NCI-H774 (cell line): Measurements from ENCODE around the gene RPS21.

ENCODE experiments used
- DNase-seq: peaks from one replicate; lab custom pipeline; 2025; lab: John Stamatoyannopoulos, UW

RPS21 gene

DNA sequence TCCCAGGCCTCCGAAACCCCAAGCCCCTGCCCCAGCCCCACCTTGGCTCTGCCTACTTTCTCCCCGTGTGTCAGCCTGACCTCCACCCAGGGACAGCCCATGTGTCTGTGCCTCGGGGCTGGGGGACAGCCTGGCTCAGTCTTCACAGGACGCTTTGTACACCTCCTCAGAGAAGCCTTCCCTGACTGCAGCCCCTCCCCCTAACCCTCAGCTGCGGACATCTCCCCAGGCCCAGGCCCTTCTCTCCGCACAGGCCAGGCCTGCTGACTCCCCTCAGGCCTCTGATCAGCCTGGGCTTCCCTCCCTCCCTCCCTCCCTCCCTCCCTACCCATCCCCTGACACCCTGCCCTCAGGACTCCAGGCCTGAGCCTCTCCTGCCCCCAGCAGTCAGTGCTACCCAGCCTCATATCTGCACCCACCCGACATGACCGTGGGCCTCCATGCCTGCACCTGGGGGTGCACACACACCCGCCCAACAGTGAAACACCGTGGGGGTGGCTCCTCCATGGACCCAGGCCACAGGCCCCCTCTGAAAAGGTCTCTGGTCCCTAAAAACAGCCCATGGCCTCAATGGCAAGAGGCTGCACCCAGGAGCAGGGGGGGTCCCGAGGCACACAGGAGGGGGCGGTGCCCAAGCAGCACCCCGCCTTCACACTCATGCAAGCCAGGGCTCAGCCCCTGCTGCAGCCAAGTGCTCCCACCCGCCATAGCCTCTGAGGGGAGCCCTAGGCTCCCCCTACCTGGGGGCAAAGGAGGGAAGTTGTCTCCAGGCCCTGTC is 32.7 kb upstream of the RPS21 start:
- no peak for DNase-seq

DNA sequence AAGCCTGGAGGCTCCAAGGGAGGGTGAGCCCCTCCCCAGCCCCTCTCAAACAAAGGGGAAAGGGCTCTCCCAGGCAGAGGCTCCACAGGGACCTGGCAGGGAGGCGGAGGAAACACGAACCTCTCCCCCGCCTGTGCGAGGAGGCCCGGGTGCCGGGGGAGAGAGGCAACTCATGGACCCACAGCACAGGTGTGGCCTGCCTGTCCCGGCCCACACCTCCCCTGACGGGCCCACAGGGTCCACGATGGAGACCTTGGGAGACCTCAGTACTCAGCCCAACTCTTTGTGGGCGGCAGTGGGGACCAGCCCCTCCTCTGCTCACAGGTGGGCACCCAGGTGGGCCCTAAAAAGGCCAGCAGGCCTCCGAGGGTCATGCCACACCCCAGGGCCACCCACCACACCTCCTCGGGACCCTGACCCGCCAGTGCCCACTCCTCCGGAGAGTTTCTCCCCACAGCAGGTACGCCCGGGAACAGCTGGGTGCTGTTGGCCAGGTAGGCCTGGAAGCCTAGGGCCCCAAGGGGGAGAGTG is 32.0 kb upstream of the RPS21 start:
- DNase-seq = no peak

DNA sequence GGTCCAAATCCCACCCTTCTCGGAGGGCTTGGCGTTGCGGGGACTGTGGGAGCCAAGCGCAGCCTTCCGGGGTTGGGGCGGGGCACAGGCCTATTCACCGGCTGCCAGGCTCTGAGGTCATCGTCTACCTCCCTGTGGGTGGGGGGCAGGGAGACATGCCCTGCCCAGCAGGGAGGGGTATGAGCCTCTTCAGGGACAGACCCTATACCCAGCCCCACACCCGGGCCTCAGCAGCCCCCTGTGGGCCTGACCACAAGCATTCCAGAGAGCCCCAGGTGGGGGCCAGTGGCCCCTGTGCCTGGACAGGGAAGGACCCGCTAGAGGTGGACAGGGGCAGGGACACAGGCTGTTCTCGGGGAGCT is 31.4 kb upstream of the RPS21 start:
- DNase-seq = no peak

DNA sequence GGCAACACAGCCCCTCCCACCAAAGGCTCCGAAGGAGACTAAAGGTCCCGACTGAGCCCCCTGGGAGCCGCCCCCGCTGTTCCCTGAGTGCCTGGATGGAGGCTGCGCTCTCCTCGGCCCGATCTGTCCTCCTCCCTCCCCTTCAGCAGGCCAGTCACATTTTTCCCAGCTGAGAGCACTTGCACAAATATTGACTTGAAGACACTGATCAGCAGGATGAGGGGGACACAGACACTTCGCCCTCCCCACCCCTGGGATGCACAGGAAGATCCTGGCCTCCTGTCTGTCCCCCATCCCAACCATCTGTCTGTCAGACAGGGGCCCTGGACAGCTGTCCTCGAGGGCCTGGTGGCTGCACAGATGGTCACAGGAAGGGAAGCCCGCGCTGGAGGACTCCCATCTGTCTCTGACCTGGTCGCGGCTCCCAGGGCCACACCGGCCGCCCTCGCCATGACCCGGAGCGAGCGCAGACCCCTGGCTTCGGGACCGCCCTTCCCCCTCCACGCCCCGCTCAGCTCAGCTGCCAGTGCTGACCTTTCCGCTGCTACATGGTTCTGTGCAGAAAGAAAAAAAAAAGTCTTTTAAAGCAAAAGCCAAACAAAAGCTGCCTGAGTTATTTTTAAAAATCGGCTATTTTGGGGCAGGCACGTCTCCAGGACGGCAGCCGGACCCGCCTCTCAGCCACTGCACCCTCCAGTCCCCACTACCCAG is 30.9 kb upstream of the RPS21 start:
- no peak for DNase-seq

DNA sequence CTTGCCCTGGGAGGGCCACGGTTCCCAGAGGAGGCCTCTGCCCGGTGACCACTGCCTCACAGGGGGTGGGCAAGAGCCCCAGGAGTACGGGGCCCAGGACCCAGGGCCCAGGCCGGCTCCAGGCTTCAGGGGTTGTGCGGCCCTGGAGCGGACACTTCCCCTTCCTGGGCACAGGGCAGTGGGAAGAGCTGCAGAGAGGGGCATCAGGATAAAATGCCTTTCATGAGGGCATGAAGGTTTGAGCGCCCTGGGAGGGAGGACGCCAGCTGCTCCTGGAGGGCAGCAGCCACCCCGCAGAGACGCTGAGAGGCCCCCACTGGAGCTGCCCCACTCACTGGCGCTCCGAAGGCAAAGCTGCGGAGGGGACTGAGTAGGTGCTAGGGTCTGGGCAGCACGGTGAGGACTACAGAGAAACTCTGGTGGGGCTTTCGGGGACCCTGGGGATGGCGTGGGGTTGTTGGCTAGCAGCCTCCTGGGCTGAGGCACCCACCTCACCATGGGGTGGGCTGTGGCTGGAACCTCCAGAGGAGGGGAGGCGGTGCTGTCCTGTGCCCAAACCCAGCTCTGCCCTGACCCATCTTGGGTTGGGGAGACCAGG is 30.2 kb upstream of the RPS21 start:
- no peak for DNase-seq

DNA sequence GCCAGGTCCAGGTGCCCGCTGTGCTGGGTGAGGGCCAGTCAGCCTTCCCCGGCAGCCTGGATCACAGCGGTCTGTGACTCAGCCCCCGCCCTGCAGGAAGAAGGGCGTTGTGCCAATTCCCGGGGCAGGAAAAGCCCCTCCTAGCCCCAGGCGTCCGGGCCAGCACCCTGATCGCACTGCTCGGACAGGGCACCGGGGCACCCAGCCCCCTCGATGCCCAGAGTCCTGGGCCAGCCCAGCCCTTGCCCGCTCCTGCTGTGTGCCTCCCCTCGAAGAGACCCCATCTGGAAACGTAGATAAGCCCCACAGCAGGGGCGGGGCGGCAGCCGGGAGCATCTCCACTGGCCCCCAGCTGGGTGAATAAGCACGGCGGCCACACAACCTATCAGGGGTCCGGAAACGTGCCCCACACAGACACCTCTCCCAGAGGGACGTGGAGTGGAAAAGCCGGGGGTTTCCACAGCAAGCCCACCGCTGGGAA is 29.7 kb upstream of the RPS21 start:
- no peak for DNase-seq

DNA sequence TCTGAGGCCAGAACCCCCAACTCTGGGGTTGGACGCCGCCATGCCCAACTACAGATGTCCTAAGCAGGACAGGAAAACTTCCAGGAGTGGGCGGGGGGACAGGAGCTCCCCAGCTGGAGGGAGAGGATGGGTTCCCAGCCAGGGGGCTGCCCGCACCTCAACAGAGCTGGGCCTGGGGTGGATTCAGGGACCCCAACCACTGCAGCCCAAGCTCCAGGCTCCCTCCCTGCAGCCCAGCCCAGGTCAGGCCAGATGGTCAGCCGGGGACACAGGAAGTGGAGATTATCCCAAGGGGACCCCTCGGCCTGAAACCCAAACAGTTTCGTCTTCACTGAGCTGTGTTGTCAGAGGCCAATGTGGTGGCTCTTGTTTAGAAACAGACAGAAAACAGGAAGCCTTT is 29.2 kb upstream of the RPS21 start:
- no peak for DNase-seq

DNA sequence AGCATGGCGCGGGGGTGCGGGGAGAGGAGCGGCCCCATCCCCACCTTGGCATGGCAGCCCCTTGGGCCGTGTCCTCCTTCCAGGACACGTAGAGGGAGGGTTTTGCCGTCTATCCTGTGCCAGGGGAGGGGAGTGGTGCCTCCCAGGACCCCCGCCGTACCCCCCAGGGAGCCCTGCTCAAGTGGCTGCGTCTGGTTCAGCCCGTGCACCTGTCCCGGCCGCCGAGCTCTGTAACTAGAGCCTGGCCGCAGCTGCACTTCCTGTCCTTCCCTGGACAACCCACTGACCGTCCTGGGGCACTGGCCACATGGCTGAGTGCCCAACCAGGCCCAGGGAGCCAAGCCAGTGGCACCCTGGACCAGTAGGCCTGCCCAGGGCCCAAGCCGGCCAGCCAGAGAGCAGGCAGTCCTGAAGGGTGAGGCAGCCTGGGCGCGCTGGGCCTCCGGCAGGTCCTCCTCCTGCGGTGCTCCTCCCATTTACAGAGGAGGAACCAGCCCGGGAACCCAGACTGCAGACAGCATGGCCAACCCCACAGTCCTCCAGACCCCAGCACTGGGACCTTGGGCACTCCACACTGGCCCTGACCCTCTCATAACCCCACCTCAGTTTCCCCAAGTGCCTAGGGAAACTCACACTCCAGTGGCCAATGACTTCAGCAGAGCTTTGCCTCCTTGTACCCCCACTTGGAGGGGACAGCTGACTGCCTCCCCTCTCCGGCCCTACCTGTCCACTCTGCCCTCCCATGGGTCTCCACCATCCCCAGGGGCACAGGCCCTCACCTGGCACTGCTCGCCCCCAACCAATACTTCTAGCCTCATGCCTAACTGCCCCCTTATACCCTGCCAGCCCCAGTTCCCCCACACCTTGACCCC is 28.5 kb upstream of the RPS21 start:
- DNase-seq = no peak

DNA sequence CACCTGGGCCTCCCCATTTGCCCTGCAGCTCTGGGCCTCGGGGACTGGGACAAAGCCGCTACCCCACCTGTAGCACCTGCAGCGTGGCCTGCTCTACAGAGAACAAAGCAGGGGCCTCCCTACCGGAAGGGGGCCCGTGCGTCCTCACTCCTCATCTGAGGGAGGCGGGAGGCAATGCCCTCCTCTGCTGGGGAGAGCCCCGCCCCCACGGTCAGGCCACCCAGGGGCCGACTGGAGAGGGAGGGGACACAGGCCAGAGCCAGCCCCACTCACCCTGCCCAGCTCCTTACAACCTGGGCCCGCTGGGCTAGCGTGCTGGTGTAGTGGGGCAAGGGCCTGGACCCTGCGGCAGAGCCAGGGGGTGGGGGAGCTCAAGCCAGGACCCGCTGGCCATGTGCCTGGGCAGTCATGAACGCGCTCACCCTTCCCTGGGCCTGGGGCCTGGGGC is 27.8 kb upstream of the RPS21 start:
- no peak for DNase-seq

DNA sequence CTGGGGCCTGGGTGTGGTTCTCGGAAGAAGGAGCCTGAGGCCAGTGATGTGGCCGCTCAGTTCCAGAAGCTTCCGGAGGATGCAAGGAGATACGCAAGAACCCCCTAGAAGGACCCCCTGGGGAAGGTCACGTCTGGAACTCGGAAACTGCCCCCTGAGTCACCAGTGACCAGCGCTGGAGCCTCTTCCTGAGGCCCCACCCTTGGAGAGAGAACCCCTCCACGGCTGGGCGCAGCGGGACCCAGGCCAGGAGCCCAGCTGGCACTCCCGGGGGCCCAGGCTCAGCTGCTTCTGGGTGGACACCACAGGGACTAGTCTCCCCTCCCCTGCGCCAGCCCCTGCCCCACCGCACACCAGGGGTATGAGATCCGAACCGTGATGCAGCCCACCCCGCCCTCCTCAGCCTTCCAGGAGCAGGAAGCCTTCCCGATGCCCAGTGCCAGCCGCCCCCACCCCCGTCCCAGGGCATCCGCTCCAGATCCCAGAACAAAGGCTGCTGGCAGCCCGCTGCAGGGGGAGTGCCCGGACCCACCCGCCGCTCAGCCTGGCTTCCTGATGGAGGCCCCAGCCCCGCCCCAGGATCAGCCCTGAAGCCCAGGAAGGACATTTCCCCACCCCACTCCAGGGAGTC is 27.3 kb upstream of the RPS21 start:
- no peak for DNase-seq

DNA sequence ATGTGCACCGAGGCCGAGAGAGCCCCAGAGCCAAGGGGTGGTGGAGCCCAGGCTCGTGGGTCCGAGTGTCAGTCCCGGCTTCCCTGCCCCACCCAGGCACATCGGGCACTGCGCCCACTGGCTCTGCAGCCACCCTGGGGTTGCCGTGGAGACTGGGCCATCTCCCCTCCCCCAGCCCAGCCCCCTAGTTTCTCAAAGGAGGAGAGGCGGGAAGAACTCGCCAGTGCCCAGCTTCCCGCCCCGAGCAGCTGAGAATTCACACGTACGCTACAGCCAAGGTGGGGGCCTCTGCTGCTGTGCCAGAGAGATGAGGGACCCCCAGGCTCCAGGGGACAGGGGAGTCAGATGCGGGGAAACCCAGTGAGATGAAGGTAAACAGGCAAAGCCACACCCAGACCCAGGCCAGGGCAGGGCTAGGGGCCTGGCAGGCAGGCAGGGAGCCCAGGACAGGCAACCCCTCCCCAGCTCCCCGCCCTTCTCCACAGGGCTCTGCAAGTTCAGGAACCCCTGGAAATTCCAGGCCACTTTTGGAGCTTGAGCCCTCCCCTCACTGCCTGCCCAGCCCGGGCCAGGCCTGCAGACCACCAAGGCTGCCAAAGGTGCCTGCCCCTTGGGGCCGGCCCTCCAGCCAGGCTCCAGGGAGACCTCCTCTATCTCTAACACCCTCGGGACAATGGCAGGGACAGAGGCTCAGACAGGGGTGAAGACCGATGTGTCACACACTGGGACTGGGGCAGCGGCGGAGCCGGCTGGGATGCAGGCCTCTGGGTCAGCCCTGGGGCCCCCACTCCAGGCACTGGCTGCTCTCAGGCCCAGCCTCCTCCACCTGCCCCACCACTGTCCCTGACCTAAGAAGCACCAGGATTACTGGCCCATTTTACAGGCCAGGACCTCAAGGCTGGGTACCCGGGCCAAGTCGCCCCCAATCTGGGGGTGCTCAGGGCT is 25.8 kb upstream of the RPS21 start:
- no peak for DNase-seq

DNA sequence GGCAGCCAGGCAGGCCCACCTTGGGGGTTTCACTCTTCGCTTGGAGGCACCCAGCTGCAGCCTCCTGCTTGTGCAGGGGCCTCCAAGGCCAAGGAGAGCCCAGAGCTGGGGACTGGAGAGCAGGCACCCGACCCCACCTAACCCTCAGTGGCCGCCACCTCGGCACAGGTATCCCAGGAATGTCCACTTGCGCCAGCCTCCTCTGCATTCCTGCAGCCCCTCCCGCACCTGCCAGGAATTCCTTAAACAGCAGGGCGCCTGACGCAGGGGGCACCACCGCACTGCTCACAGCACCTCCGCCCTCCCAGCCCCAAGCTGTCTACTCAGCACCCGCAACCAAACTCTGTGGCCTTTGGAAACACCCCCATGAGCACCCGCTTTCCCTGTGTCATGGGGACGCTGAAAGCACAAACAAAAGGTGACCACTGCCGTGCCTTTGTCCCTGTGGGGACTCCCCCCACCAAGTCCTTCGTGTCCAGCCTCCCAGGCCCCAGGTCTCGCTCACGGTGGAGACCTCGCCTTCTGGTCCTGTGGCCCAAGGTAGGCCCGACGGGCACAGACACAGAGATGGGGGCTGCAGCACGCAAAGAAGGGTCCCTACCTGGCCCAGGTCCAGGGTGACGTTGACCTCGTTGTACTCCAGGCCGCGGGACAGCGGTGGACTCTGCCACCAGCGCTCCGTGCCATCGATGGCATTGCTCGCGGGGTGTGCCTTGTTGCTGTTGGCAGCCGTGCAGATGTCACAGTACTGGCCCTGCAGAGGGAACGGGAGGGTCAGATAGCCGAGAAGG is 24.9 kb upstream of the RPS21 start:
- no peak for DNase-seq

DNA sequence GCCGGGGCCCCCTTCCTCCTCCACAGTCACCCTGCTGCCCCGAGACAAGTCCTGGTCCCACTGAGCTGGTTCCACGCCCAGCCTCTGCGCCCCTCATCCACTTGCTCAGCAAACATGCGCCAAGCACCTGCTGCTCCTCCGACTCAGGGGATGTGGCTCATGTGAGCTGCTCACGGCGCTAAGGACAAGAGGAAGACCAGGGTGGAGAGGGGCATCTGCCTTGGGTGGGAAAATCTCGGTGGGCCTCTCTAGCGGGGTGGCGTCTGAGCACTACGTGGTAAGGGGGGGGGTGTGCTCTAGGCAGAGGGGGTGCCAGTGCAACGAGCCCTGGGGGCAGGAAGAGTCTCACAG is 24.3 kb upstream of the RPS21 start:
- DNase-seq = no peak

DNA sequence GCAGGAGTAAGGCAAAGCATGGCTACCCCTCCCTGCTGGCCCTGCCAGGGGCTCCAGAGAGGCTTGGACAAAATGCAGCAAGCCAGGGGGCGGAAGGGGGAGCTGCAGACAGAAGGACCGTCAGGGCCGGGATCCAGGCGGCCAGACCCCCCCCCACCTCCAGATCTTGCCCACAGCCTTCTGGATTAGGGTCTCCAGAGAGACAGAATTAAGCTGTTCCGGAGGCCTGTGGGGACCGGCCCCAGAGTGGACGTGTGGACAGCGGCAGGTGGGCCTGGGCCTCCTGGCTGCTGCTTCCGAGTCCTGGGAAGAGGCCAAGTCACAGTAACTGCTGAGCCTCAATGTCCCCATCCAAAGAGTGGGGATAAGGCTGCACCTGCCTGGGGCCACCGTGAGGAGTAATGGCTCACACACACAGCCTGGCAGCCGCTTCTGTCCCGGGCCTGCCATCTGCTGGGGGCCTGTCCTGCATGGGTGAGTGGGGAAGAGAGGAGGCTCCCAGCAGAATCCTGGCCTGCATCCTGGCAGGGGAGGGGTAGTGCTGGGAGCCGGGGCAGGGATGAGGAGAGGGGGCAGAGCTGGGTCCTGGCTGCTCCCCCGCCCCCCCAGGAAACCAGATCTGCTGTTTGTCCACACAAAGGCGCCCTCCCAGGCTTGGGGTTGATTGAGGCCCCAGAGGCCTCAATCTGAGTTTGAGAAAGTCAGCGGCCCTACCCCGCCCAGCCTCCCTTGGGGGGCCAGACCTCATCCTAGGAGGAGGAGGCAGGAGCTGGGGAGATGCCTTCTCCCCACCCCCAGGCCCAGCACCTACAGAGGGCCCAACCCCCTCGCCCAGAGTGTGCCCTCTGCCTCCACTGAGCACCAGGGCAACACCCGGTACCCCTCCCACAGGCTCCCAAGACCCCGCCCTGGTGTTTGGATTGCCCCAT is 23.6 kb upstream of the RPS21 start:
- DNase-seq = no peak

DNA sequence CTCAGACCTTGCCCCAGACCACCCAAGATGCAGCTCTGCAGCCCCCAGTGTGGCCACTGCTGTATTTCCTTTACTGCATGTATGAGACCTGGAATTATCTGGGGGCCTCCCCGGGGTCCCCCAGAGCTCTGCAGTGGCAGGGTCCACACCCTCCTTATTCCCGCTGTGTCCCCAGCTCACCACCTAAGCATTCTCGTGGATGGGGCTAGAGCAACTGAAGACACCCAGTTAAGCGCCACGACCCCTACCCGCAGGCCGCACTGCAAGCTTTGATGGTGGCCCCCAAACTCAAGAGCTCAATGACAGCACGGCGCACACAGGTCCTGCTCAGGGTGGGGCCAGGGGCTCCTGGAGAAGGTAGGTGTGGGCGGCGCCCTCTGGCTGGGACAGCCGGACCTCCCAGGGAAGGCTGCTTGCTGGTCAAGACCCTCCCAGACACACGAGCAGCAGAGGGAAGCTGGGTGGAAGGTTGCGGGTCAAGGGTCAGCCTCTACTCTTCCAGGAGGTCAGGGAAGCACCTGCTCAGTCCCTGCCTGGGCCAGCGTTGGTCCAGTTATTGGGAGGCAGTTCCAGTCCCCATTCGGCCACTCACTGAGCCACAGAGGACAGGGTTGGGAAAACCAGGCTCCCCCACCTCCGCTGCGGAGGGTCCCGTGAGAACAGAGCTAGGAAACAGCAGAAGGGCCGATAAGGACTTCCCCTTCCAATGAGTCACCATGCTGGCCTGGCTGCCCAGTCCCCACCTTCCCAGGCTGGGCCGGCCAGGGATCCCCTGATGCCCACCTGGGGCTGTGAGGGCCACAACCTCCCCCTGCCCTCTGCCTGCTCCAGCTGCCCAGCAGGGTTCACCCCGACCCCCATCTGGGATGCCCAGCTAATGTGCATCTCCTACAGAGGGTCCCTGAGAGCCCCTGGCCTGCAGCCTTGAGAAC is 22.7 kb upstream of the RPS21 start:
- DNase-seq = no peak

DNA sequence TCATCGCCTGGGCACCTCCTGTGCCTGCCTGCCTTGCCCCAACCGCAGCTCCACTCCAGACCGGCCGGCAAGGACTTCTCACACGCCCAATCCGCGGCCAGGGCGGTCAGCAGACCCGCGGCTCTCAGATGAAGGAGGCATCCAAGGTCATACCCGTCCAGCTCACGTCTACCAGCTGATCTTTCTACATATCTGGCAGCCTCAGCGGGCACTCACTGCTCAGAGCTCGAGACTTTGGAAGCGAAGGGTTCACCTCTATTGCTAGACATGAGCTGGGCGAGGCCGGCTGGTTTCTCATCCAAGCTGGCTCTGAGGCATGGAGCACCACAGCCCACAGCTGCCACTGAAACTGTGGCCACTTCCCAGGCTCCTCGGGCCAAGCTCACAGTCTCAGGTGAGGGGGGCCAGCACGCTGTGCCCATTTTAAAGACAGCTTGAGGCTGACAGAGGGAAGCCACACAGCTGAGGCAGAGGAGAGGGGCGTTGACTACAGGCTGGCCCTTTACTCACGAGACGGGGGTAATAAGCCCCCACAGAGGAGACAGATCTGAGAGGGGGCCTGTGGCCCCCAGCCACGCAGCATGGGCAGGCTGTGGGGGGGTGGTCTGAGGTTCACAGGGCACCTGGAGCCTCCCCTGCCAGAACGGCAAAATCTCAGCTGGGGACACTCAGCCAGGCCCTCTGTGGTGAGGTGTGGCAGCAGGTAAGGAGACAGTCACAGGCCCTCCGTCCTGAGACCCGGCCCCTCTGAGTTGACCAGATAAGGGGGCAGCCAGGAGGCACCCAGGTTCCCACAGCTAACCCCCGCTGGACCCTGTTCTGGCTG is 21.8 kb upstream of the RPS21 start:
- DNase-seq = no peak
